ENCODE measurements around the gene ACOT12. TPM values are rescaled to one million over a fixed set of nuclear protein-coding genes. Genes with fewer than 3 reads are reported as not detected.
"Not testable (repeated sequence)": the region's sequence is repeated elsewhere in the genome, so short reads cannot be mapped to it uniquely, and the experiment has no call there.

Gene ACOT12
- total and polyA plus RNA-seq, 2 experiments from 2014 or later, result 0.15 TPM; not detected in 1

DNA sequence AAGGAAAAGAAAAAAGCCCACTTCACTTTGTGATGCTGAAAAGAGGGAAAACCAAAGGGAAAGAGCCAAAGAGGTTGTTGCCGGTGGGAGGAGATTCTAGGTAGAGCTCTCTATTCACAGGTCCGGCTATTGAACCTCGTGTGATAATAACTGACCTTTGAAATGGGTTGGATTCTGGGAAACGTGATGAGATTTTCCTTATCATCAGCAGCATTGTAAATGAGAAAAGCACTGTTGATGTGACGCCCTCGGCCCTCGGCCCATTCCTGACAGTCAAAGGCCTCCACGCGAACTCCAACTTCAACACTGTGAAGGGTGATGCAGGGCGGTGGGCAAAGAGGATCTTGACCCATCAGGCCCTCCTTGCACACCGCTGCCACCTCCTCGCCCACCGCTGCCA lies 49.2 kb downstream of the ACOT12 start:
- H3K27ac Mint-ChIP-seq, result no peak overlapping the region
- no peaks in the 10 kb centered on the region for H3K36me3 Mint-ChIP-seq (ENCODE audit: low read depth)

DNA sequence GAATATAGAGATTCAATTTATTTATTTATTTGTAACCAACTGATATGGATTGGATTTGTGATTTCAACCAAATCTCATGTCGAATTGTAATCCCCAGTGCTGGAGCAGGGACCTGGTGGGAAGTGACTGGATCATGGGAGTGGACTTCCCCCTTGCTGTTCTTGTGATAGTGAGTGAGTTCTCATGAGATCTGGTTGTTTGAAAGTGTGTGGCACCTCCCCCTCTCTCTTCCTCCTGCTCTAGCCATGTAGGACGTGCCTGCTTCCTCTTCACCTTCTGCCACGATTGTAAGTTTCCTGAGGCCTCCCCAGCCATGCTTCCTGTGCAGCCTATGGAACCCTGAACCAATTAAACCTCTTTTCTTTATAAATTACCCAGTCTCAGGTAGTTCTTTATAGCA lies 55.7 kb downstream of the ACOT12 start:
- DNase-seq (ENCODE audit: low spot score); H3K36me3 ChIP-seq (ENCODE audit: insufficient read depth); H3K4me3 ChIP-seq; H3K27ac ChIP-seq (ENCODE audit: low read depth); ATAC-seq; H4K20me1 ChIP-seq (replicated peaks; ENCODE audit: insufficient read depth); H3K9me3 Mint-ChIP-seq; H3K4me1 Mint-ChIP-seq; H3K4me2 ChIP-seq; H3K4me3 Mint-ChIP-seq; H3K79me2 ChIP-seq (replicated peaks; ENCODE audit: insufficient read depth); H3F3A ChIP-seq (replicated peaks; ENCODE audit: low read depth); H3K36me3 Mint-ChIP-seq (ENCODE audit: low read depth); H3K4me1 ChIP-seq (ENCODE audit: insufficient read depth); H3K27me3 Mint-ChIP-seq (ENCODE audit: insufficient read depth, low read depth, poor library complexity); H3K27me3 ChIP-seq (ENCODE audit: insufficient read depth); H3K27ac Mint-ChIP-seq: not testable (repeated sequence)
- Histone ChIP-seq H2AFZ (peak overlapping the region; percentile 9; the same call in 1 of the 2 replicates), H3K9me2 (ENCODE audit: insufficient read depth) (peaks cover 15% of the 10 kb centered on the region; the same call in 1 of the 2 replicates)

More for the DNA sequence above, 49.2 kb downstream of the ACOT12 start:
- Histone ChIP-seq H3K27ac (ENCODE audit: low read depth) (no peak overlapping the region), H3K4me2 (no peak overlapping the region), H3F3A (replicated peaks; ENCODE audit: low read depth) (no peaks in the 10 kb centered on the region), H3K79me2 (replicated peaks; ENCODE audit: insufficient read depth) (no peaks in the 10 kb centered on the region), H3K4me3 (no peak overlapping the region), H3K4me1 (ENCODE audit: insufficient read depth) (no peaks in the 10 kb centered on the region), H2AFZ (no peak overlapping the region), H3K9me2 (ENCODE audit: insufficient read depth) (no peaks in the 10 kb centered on the region), H3K27me3 (ENCODE audit: insufficient read depth) (no peaks in the 10 kb centered on the region), H3K36me3 (ENCODE audit: insufficient read depth) (no peaks in the 10 kb centered on the region), H4K20me1 (replicated peaks; ENCODE audit: insufficient read depth) (no peaks in the 10 kb centered on the region)
- peaks cover 5% of the 10 kb centered on the region for H3K4me1 Mint-ChIP-seq
- TF ChIP-seq, protein P1, sequence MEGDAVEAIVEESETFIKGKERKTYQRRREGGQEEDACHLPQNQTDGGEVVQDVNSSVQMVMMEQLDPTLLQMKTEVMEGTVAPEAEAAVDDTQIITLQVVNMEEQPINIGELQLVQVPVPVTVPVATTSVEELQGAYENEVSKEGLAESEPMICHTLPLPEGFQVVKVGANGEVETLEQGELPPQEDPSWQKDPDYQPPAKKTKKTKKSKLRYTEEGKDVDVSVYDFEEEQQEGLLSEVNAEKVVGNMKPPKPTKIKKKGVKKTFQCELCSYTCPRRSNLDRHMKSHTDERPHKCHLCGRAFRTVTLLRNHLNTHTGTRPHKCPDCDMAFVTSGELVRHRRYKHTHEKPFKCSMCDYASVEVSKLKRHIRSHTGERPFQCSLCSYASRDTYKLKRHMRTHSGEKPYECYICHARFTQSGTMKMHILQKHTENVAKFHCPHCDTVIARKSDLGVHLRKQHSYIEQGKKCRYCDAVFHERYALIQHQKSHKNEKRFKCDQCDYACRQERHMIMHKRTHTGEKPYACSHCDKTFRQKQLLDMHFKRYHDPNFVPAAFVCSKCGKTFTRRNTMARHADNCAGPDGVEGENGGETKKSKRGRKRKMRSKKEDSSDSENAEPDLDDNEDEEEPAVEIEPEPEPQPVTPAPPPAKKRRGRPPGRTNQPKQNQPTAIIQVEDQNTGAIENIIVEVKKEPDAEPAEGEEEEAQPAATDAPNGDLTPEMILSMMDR (conservative IDR thresholded peaks at IDR 0.05; ENCODE audit: low read depth in 2 of 2), result no peak
- no peak for TF ChIP-seq ZNF114 (CRISPR knock-in tag; IDR thresholded peaks at IDR 0.05)
- TF ChIP-seq, protein P2, sequence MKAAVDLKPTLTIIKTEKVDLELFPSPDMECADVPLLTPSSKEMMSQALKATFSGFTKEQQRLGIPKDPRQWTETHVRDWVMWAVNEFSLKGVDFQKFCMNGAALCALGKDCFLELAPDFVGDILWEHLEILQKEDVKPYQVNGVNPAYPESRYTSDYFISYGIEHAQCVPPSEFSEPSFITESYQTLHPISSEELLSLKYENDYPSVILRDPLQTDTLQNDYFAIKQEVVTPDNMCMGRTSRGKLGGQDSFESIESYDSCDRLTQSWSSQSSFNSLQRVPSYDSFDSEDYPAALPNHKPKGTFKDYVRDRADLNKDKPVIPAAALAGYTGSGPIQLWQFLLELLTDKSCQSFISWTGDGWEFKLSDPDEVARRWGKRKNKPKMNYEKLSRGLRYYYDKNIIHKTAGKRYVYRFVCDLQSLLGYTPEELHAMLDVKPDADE (IDR thresholded peaks at IDR 0.05), result no peak
- TF ChIP-seq, protein P3, sequence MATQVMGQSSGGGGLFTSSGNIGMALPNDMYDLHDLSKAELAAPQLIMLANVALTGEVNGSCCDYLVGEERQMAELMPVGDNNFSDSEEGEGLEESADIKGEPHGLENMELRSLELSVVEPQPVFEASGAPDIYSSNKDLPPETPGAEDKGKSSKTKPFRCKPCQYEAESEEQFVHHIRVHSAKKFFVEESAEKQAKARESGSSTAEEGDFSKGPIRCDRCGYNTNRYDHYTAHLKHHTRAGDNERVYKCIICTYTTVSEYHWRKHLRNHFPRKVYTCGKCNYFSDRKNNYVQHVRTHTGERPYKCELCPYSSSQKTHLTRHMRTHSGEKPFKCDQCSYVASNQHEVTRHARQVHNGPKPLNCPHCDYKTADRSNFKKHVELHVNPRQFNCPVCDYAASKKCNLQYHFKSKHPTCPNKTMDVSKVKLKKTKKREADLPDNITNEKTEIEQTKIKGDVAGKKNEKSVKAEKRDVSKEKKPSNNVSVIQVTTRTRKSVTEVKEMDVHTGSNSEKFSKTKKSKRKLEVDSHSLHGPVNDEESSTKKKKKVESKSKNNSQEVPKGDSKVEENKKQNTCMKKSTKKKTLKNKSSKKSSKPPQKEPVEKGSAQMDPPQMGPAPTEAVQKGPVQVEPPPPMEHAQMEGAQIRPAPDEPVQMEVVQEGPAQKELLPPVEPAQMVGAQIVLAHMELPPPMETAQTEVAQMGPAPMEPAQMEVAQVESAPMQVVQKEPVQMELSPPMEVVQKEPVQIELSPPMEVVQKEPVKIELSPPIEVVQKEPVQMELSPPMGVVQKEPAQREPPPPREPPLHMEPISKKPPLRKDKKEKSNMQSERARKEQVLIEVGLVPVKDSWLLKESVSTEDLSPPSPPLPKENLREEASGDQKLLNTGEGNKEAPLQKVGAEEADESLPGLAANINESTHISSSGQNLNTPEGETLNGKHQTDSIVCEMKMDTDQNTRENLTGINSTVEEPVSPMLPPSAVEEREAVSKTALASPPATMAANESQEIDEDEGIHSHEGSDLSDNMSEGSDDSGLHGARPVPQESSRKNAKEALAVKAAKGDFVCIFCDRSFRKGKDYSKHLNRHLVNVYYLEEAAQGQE (IDR thresholded peaks at IDR 0.05; ENCODE audit: unreplicated experiment), result no peak
- H3K27me3 Mint-ChIP-seq (ENCODE audit: insufficient read depth, low read depth, poor library complexity), result no peaks in the 10 kb centered on the region
- ATAC-seq, result no peak
- no peak for DNase-seq (ENCODE audit: low spot score)
- no peaks in the 10 kb centered on the region for H3K9me3 Mint-ChIP-seq
- H3K4me3 Mint-ChIP-seq, result no peak overlapping the region

Measured in GM23338 (cell line).